ENCODE results near the gene CDH23. TPM values are rescaled to one million over a fixed set of nuclear protein-coding genes. Genes with fewer than 3 reads are reported as not detected.

CDH23 gene
- total and polyA plus RNA-seq, 2 experiments from 2014 or later = 0.30 to 1.5 TPM

DNA sequence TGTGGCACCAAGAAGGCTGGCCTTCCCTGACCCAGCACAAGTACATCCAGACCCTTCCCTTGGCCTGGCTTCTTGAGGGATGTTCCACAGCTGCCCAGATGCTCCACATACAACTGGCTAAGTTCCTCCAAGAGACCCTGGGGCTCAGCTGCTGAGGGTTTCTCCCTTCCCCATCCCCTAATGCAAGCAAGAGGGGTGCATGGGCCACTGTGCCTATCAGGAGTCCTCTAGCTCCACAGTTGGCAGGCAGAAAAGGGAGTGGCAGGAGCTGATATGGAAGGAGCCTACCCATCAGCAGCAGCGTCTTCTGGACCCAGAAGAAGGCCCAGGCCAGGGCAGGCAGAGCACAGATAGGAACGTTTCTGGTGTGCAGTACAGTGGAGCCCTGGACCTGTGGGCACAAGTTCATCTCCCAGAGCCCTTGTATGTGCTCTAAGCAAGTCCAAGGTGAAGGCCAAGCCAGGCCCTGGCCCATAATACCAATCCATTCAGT lies 350.4 kb downstream of the CDH23 start:
- H3K36me3 ChIP-seq (replicated peaks; ENCODE audit: insufficient read depth, low read depth) = no peaks in the 10 kb centered on the region
- no peak overlapping the region for H3K4me3 ChIP-seq
- H4K20me1 ChIP-seq (ENCODE audit: insufficient read depth, poor library complexity, severe bottlenecking) = no peaks in the 10 kb centered on the region
- no peaks in the 10 kb centered on the region for H3K79me2 ChIP-seq
- WGBS (ENCODE audit: low lambda C conversion rate, missing lambda C conversion rate) = 79% methylated on average over 2 of the region's 2 CpGs
- H3K4me2 ChIP-seq = no peak overlapping the region
- H3K4me1 ChIP-seq (ENCODE audit: insufficient read depth) = peaks cover 22% of the 10 kb centered on the region
- H2AFZ ChIP-seq = no peak overlapping the region
- no peaks in the 10 kb centered on the region for H3K9me3 ChIP-seq (ENCODE audit: low read depth)
- TF ChIP-seq EZH2phosphoT487 (IDR thresholded peaks at IDR 0.05; ENCODE audit: low read depth, severe bottlenecking, unreplicated experiment) (no peak), EZH2 (IDR thresholded peaks at IDR 0.05; ENCODE audit: borderline replicate concordance) (no peak)
- TF ChIP-seq, protein P1, sequence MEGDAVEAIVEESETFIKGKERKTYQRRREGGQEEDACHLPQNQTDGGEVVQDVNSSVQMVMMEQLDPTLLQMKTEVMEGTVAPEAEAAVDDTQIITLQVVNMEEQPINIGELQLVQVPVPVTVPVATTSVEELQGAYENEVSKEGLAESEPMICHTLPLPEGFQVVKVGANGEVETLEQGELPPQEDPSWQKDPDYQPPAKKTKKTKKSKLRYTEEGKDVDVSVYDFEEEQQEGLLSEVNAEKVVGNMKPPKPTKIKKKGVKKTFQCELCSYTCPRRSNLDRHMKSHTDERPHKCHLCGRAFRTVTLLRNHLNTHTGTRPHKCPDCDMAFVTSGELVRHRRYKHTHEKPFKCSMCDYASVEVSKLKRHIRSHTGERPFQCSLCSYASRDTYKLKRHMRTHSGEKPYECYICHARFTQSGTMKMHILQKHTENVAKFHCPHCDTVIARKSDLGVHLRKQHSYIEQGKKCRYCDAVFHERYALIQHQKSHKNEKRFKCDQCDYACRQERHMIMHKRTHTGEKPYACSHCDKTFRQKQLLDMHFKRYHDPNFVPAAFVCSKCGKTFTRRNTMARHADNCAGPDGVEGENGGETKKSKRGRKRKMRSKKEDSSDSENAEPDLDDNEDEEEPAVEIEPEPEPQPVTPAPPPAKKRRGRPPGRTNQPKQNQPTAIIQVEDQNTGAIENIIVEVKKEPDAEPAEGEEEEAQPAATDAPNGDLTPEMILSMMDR (IDR thresholded peaks at IDR 0.05; ENCODE audit: poor library complexity) = no peak
- H3K27ac ChIP-seq = peak overlapping the region; percentile 67
- DNase-seq (ENCODE audit: low spot score) = no peak
- H3K27me3 ChIP-seq = no peaks in the 10 kb centered on the region
- H3K9me2 ChIP-seq (replicated peaks; ENCODE audit: insufficient read depth) = no peaks in the 10 kb centered on the region

GRCh38 chr10:71747551-71748523 lies 351.1 kb downstream of the CDH23 start:
- no peaks in the 10 kb centered on the region for H3K36me3 ChIP-seq (replicated peaks; ENCODE audit: insufficient read depth, low read depth)
- no peaks in the 10 kb centered on the region for H3K9me2 ChIP-seq (replicated peaks; ENCODE audit: insufficient read depth)
- TF ChIP-seq, protein P1 (IDR thresholded peaks at IDR 0.05; ENCODE audit: poor library complexity) = no peak
- TF ChIP-seq EZH2 (IDR thresholded peaks at IDR 0.05; ENCODE audit: borderline replicate concordance) = no peak
- no peak for TF ChIP-seq EZH2phosphoT487 (IDR thresholded peaks at IDR 0.05; ENCODE audit: low read depth, severe bottlenecking, unreplicated experiment)
- no peaks in the 10 kb centered on the region for H3K79me2 ChIP-seq
- H4K20me1 ChIP-seq (ENCODE audit: insufficient read depth, poor library complexity, severe bottlenecking) = no peaks in the 10 kb centered on the region
- peak overlapping the region; percentile 67 for H3K27ac ChIP-seq
- no peak overlapping the region for H3K4me2 ChIP-seq
- no peak overlapping the region for H2AFZ ChIP-seq
- H3K4me1 ChIP-seq (ENCODE audit: insufficient read depth) = peaks cover 28% of the 10 kb centered on the region
- no peaks in the 10 kb centered on the region for H3K27me3 ChIP-seq
- H3K9me3 ChIP-seq (ENCODE audit: low read depth) = no peaks in the 10 kb centered on the region
- WGBS (ENCODE audit: low lambda C conversion rate, missing lambda C conversion rate) = 74% methylated on average over 14 of the region's 14 CpGs
- DNase-seq (ENCODE audit: low spot score) = no peak
- H3K4me3 ChIP-seq = no peak overlapping the region

DNA sequence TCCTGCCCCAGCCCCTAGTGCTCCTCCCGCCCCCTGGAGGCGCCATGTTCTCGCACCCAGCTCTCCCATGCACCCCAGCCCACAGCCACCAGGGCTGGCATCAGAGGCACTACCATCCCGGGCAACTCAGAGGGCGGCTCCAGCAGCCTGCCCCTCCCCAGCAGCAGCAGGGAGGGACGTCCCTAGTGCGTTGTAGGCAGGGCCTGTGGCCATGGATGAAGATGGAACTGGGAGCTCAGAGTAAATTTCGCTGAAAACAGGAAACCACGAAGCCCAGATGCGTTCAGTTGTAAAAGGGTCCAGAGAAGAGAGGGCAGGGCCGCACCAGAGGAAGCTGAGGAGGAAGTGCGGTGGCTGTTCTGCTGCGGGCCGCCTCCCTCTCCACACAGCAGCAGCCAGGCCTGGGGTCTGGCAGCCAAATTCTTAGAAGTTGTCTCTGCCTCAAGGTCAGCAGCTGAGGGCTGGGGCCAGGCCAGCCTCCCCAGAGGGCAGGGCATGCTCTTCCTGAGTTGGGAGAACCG lies 352.0 kb downstream of the CDH23 start:
- H2AFZ ChIP-seq = no peak overlapping the region
- no peaks in the 10 kb centered on the region for H3K27me3 ChIP-seq
- H3K79me2 ChIP-seq = no peaks in the 10 kb centered on the region
- no peak overlapping the region for H3K4me2 ChIP-seq
- H3K4me1 ChIP-seq (ENCODE audit: insufficient read depth) = peaks cover 35% of the 10 kb centered on the region
- WGBS (ENCODE audit: low lambda C conversion rate, missing lambda C conversion rate) = 77% methylated on average over 15 of the region's 15 CpGs
- H3K9me2 ChIP-seq (replicated peaks; ENCODE audit: insufficient read depth) = no peaks in the 10 kb centered on the region
- H3K9me3 ChIP-seq (ENCODE audit: low read depth) = no peaks in the 10 kb centered on the region
- H3K4me3 ChIP-seq = no peak overlapping the region
- H3K36me3 ChIP-seq (replicated peaks; ENCODE audit: insufficient read depth, low read depth) = no peaks in the 10 kb centered on the region
- no peak overlapping the region for H3K27ac ChIP-seq
- TF ChIP-seq, protein P1 (IDR thresholded peaks at IDR 0.05; ENCODE audit: poor library complexity) = no peak
- TF ChIP-seq EZH2 (IDR thresholded peaks at IDR 0.05; ENCODE audit: borderline replicate concordance) = no peak
- no peak for TF ChIP-seq EZH2phosphoT487 (IDR thresholded peaks at IDR 0.05; ENCODE audit: low read depth, severe bottlenecking, unreplicated experiment)
- no peaks in the 10 kb centered on the region for H4K20me1 ChIP-seq (ENCODE audit: insufficient read depth, poor library complexity, severe bottlenecking)
- no peak for DNase-seq (ENCODE audit: low spot score)
